Measurements from ENCODE around the gene CORO1C.

CORO1C gene

GRCh38 chr12:108701779-108702441 lies 29.4 kb downstream of the CORO1C start:
- H3K27ac ChIP-seq (ENCODE audit: low read length) = peak overlapping the region; percentile 12
- no peaks in the 10 kb centered on the region for H3K27me3 ChIP-seq (ENCODE audit: control insufficient read depth, insufficient read depth, low read length)
- H3K9ac ChIP-seq (ENCODE audit: low read length) = no peak overlapping the region
- peaks cover 25% of the 10 kb centered on the region for H3K36me3 ChIP-seq (ENCODE audit: control insufficient read depth, low read depth, low read length)
- no peaks in the 10 kb centered on the region for H3K9me3 ChIP-seq (ENCODE audit: control insufficient read depth, low read depth, low read length)
- peaks cover 24% of the 10 kb centered on the region for H3K4me1 ChIP-seq (ENCODE audit: control insufficient read depth, low read depth, low read length)
- H3K4me3 ChIP-seq (ENCODE audit: low read length) = no peak overlapping the region

DNA sequence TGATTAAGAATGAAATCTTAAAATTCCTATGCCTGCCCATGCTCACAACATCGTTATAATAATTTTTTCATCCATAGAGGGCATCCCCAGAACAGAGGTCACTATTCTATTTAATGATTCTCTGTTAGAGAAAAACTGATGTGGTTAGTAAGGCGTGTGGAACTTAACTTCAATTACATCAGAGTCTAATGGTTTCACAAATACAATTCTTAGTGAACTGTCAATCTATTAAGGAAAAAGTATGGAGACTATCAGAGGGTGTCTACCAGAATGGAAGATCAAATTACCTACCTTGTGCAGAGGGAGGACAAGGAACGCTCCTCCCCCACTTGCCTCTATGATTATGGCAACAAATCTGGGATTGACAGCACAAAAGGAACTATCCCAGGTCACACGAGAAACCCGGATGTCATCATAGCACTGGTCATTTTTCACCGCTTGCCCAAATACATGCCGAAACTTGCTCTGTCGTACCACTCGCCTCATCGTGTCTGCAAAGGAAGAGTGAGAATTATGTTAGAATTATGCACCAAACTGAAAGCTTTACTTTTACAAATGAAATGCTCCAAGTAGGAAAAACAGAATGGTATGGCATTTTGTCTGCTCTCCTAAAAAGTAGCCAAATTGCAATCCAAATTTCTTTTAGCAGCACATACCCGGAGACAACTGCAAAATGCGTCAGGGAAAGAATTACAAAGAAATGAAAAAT lies 30.3 kb downstream of the CORO1C start:
- H3K9ac ChIP-seq (ENCODE audit: low read length) = no peak overlapping the region
- H3K4me1 ChIP-seq (ENCODE audit: control insufficient read depth, low read depth, low read length) = peaks cover 24% of the 10 kb centered on the region
- H3K36me3 ChIP-seq (ENCODE audit: control insufficient read depth, low read depth, low read length) = peaks cover 25% of the 10 kb centered on the region
- no peak overlapping the region for H3K4me3 ChIP-seq (ENCODE audit: low read length)
- H3K27ac ChIP-seq (ENCODE audit: low read length) = no peak overlapping the region
- H3K27me3 ChIP-seq (ENCODE audit: control insufficient read depth, insufficient read depth, low read length) = no peaks in the 10 kb centered on the region
- H3K9me3 ChIP-seq (ENCODE audit: control insufficient read depth, low read depth, low read length) = no peaks in the 10 kb centered on the region

DNA sequence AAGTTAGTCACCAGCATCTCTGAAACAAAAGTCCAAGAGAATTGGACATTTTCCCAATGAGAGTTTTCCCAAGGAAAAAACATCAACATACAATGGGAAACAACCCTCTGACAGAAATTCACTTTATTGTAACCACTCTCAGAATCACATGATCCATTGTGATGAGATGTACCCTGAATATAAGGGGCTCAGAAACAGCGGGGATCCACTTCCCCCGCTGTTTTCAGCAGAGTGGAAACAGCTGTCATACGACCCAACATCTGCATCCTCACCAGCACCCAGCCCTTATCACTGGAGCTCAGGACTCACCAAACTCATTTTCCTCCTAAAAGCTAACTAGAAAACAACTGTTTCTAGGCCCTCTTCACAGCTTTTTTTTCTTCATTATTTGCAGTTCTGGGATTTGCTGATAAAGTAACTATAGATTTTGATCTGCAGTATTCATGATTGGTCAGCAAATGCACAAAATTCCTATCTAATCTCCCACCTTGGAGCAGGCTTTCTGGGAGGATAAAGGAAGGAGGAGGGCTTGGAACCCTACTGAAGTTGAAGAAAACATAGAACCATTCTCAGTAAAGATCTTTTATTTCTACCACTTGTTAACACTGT lies 31.3 kb downstream of the CORO1C start:
- no peaks in the 10 kb centered on the region for H3K9me3 ChIP-seq (ENCODE audit: control insufficient read depth, low read depth, low read length)
- H3K27ac ChIP-seq (ENCODE audit: low read length) = no peak overlapping the region
- peaks cover 24% of the 10 kb centered on the region for H3K4me1 ChIP-seq (ENCODE audit: control insufficient read depth, low read depth, low read length)
- no peaks in the 10 kb centered on the region for H3K27me3 ChIP-seq (ENCODE audit: control insufficient read depth, insufficient read depth, low read length)
- H3K9ac ChIP-seq (ENCODE audit: low read length) = no peak overlapping the region
- H3K4me3 ChIP-seq (ENCODE audit: low read length) = no peak overlapping the region
- peaks cover 25% of the 10 kb centered on the region for H3K36me3 ChIP-seq (ENCODE audit: control insufficient read depth, low read depth, low read length)

DNA sequence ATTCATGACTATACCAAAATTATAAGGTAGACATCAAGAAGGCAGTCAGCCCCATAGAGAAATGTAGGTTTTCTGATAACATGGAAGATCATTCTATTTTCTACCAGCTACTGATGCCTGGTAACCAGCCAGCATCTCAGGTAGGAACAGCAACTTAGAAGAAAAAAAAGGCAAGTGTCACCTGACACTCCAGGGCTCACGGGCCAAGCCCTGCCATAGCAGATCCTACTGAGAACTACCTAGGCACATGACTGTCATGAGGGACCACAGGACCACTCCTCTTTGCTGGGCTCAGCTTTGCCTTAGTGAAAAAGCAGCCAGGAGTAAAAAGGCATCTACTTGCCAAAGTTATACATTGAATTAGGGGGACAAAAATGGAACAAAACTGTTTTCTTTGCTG lies 33.4 kb downstream of the CORO1C start:
- no peak overlapping the region for H3K27ac ChIP-seq (ENCODE audit: low read length)
- H3K27me3 ChIP-seq (ENCODE audit: control insufficient read depth, insufficient read depth, low read length) = no peaks in the 10 kb centered on the region
- H3K36me3 ChIP-seq (ENCODE audit: control insufficient read depth, low read depth, low read length) = peaks cover 25% of the 10 kb centered on the region
- peaks cover 24% of the 10 kb centered on the region for H3K4me1 ChIP-seq (ENCODE audit: control insufficient read depth, low read depth, low read length)
- no peak overlapping the region for H3K9ac ChIP-seq (ENCODE audit: low read length)
- H3K4me3 ChIP-seq (ENCODE audit: low read length) = no peak overlapping the region
- H3K9me3 ChIP-seq (ENCODE audit: control insufficient read depth, low read depth, low read length) = no peaks in the 10 kb centered on the region

DNA sequence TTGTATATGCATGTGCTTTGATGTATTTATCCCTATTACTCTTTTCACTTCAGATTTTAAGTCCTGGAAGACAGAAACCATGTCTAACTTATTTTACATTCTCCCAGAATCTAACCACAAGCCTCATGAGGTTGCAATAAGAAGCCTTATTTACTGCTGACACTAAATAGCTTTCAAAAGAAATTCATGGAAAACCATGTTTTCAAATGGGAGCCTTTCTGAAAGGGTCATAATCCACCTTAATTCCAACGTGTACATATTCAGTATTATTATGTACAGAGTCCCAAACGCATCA lies 34.4 kb downstream of the CORO1C start:
- no peak overlapping the region for H3K4me3 ChIP-seq (ENCODE audit: low read length)
- H3K27ac ChIP-seq (ENCODE audit: low read length) = no peak overlapping the region
- H3K36me3 ChIP-seq (ENCODE audit: control insufficient read depth, low read depth, low read length) = peaks cover 25% of the 10 kb centered on the region
- H3K9ac ChIP-seq (ENCODE audit: low read length) = no peak overlapping the region
- peaks cover 28% of the 10 kb centered on the region for H3K4me1 ChIP-seq (ENCODE audit: control insufficient read depth, low read depth, low read length)
- no peaks in the 10 kb centered on the region for H3K27me3 ChIP-seq (ENCODE audit: control insufficient read depth, insufficient read depth, low read length)
- no peaks in the 10 kb centered on the region for H3K9me3 ChIP-seq (ENCODE audit: control insufficient read depth, low read depth, low read length)

GRCh38 chr12:108696111-108696995 lies 35.0 kb downstream of the CORO1C start:
- Histone ChIP-seq H3K4me1 (ENCODE audit: control insufficient read depth, low read depth, low read length) (peaks cover 25% of the 10 kb centered on the region), H3K9ac (ENCODE audit: low read length) (no peak overlapping the region), H3K36me3 (ENCODE audit: control insufficient read depth, low read depth, low read length) (peaks cover 25% of the 10 kb centered on the region), H3K4me3 (ENCODE audit: low read length) (no peak overlapping the region), H3K9me3 (ENCODE audit: control insufficient read depth, low read depth, low read length) (no peaks in the 10 kb centered on the region), H3K27ac (ENCODE audit: low read length) (no peak overlapping the region), H3K27me3 (ENCODE audit: control insufficient read depth, insufficient read depth, low read length) (no peaks in the 10 kb centered on the region)

DNA sequence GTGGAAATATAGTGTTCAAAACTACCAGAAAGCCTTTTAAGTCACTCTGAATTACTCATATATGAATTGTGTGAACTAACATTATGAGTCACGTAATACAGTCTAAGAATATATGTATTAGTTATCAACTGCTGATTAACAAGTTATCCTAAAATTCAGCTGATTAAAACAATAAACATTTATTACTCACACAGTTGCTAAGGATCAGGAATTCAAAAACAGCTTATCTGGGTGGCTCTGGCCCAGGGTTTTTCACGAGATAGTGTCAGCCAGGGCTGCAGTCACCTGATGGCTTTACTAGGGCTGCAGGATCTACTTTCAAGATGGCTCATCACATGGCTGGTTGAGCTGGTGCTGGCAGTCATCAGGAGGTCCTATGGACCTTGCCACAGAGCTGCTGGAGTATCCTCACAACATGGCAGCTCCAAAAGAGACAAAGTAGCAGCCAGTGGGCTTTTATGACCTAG lies 36.5 kb downstream of the CORO1C start:
- Histone ChIP-seq H3K27me3 (ENCODE audit: control insufficient read depth, insufficient read depth, low read length) (no peaks in the 10 kb centered on the region), H3K9me3 (ENCODE audit: control insufficient read depth, low read depth, low read length) (no peaks in the 10 kb centered on the region), H3K4me1 (ENCODE audit: control insufficient read depth, low read depth, low read length) (peaks cover 25% of the 10 kb centered on the region), H3K9ac (ENCODE audit: low read length) (no peak overlapping the region), H3K27ac (ENCODE audit: low read length) (no peak overlapping the region), H3K4me3 (ENCODE audit: low read length) (no peak overlapping the region), H3K36me3 (ENCODE audit: control insufficient read depth, low read depth, low read length) (peaks cover 11% of the 10 kb centered on the region)

- no peak overlapping the region for H3K4me3 ChIP-seq (ENCODE audit: low read length)
- H3K27ac ChIP-seq (ENCODE audit: low read length) = no peak overlapping the region
- H3K36me3 ChIP-seq (ENCODE audit: control insufficient read depth, low read depth, low read length) = peaks cover 2% of the 10 kb centered on the region
- peaks cover 30% of the 10 kb centered on the region for H3K4me1 ChIP-seq (ENCODE audit: control insufficient read depth, low read depth, low read length)
- no peaks in the 10 kb centered on the region for H3K27me3 ChIP-seq (ENCODE audit: control insufficient read depth, insufficient read depth, low read length)
- H3K9me3 ChIP-seq (ENCODE audit: control insufficient read depth, low read depth, low read length) = no peaks in the 10 kb centered on the region
- no peak overlapping the region for H3K9ac ChIP-seq (ENCODE audit: low read length)
Observed at GRCh38 chr12:108693751-108694150, 37.6 kb downstream of the CORO1C start.

GRCh38 chr12:108693186-108693730 lies 38.1 kb downstream of the CORO1C start:
- Histone ChIP-seq H3K9me3 (ENCODE audit: control insufficient read depth, low read depth, low read length) (no peaks in the 10 kb centered on the region), H3K27me3 (ENCODE audit: control insufficient read depth, insufficient read depth, low read length) (no peaks in the 10 kb centered on the region), H3K4me3 (ENCODE audit: low read length) (no peak overlapping the region), H3K9ac (ENCODE audit: low read length) (no peak overlapping the region), H3K36me3 (ENCODE audit: control insufficient read depth, low read depth, low read length) (no peaks in the 10 kb centered on the region), H3K27ac (ENCODE audit: low read length) (no peak overlapping the region), H3K4me1 (ENCODE audit: control insufficient read depth, low read depth, low read length) (peaks cover 30% of the 10 kb centered on the region)

DNA sequence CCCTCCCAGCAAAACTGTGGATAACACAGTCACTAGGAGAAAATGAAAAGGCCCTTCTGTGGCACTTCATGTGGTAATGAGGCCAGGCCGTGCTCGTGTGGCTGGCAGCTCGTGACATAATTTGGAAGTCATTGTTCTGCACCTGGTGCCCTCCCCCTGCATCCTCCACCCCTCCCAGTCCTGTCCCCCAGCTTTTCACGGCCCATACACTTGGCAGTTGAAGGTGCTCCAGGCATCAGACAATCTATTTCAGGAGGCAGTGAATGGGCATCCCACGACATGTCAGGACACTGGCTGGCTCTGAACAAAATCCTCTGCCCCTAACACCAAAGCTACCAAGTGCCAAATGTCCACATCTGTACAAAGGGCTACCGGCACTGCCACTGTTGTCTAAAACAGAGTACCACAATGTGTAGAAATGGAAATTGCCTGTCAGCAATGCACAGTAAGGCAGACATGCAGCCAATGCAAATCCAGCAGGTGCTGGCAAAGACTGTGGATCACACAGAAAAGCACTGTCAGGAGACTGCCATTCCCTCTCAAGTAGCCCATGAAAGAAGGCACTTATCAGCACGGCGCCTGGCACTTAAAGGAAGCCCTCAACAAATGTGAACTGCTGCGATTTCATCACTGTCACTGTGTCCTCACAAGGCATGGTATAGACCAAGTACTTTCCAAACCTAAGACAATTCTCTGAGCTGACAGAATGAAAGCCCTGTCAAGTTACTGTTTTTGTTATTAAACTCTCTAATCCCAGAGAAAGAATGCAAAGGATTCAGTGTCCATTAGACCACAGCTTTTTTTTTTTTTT lies 39.1 kb downstream of the CORO1C start:
- peak overlapping the region; percentile 97 for H3K27ac ChIP-seq (ENCODE audit: low read length)
- H3K9me3 ChIP-seq (ENCODE audit: control insufficient read depth, low read depth, low read length) = no peaks in the 10 kb centered on the region
- H3K9ac ChIP-seq (ENCODE audit: low read length) = peak overlapping the region; percentile 65
- peaks cover 30% of the 10 kb centered on the region for H3K4me1 ChIP-seq (ENCODE audit: control insufficient read depth, low read depth, low read length)
- no peak overlapping the region for H3K4me3 ChIP-seq (ENCODE audit: low read length)
- no peaks in the 10 kb centered on the region for H3K36me3 ChIP-seq (ENCODE audit: control insufficient read depth, low read depth, low read length)
- H3K27me3 ChIP-seq (ENCODE audit: control insufficient read depth, insufficient read depth, low read length) = no peaks in the 10 kb centered on the region
